Mesothelial cell of epicardium (in vitro differentiated cells): ENCODE data around the gene CEP72. TPM values are rescaled to one million over a fixed set of nuclear protein-coding genes. Genes with fewer than 3 reads are reported as not detected.

Experiments used
- DNase-seq, 2 experiments: peaks; one replicate each; pipeline ENCODE4 v3.0.0; 2021; ENCODE audit warnings: low spot score in 2 of 2; ENCODE audit not compliant: unreplicated experiment in 2 of 2
- H3K27ac Mint-ChIP-seq: 2 replicates; pipeline ENCODE4 v1.8.0; 2021; ENCODE audit warnings: mixed read lengths
- H3K27me3 Mint-ChIP-seq: 2 replicates; pipeline ENCODE4 v1.8.0; 2021; ENCODE audit warnings: low read depth, mixed read lengths
- H3K36me3 Mint-ChIP-seq: 2 replicates; pipeline ENCODE4 v1.8.0; 2021; ENCODE audit warnings: mixed read lengths
- H3K4me1 Mint-ChIP-seq: 2 replicates; pipeline ENCODE4 v1.8.0; 2021; ENCODE audit warnings: mixed read lengths
- H3K4me3 Mint-ChIP-seq: 2 replicates; pipeline ENCODE4 v1.8.0; 2021; ENCODE audit warnings: mild to moderate bottlenecking, moderate library complexity, mixed read lengths
- H3K9me3 Mint-ChIP-seq: 2 replicates; pipeline ENCODE4 v1.8.0; 2021; ENCODE audit warnings: mixed read lengths
- CTCF ChIP-seq: fragments of 200-600 bp; sonication (generic); IDR thresholded peaks from one replicate; pipeline ENCODE4 v1.5.0; 2021; ENCODE audit warnings: antibody characterized with exemption; ENCODE audit not compliant: unreplicated experiment
- total RNA-seq: library from RNA; stranded (reverse); gene quantifications from 3 replicates; pipeline ENCODE4 v1.2.1, GENCODE V29; 2021

The CEP72 gene
- total RNA-seq, 1 donor from 2014 or later: 20.3 TPM

- H3K27me3 Mint-ChIP-seq: peaks cover 35% of the 10 kb centered on the region
- H3K4me1 Mint-ChIP-seq: no peaks in the 10 kb centered on the region
- TF ChIP-seq CTCF: no peak
- no peak overlapping the region for H3K27ac Mint-ChIP-seq
- peaks cover 7% of the 10 kb centered on the region for H3K9me3 Mint-ChIP-seq
- no peaks in the 10 kb centered on the region for H3K36me3 Mint-ChIP-seq
- no peak for DNase-seq
- no peak overlapping the region for H3K4me3 Mint-ChIP-seq
Observed at GRCh38 chr5:568061-568781, 43.9 kb upstream of the CEP72 start.

GRCh38 chr5:568809-569208 lies 43.3 kb upstream of the CEP72 start:
- peaks cover 35% of the 10 kb centered on the region for H3K27me3 Mint-ChIP-seq

GRCh38 chr5:569358-569867 lies 42.7 kb upstream of the CEP72 start:
- Mint-ChIP-seq H3K4me1 (no peaks in the 10 kb centered on the region), H3K27me3 (peaks cover 36% of the 10 kb centered on the region), H3K27ac (no peak overlapping the region), H3K4me3 (no peak overlapping the region), H3K9me3 (peaks cover 7% of the 10 kb centered on the region), H3K36me3 (no peaks in the 10 kb centered on the region)
- TF ChIP-seq CTCF: no peak
- no peak for DNase-seq

More at GRCh38 chr5:568809-569208, 43.3 kb upstream of the CEP72 start:
- TF ChIP-seq CTCF: no peak
- Mint-ChIP-seq H3K4me3 (no peak overlapping the region), H3K27ac (no peak overlapping the region), H3K4me1 (no peaks in the 10 kb centered on the region), H3K9me3 (peaks cover 7% of the 10 kb centered on the region), H3K36me3 (no peaks in the 10 kb centered on the region)
- DNase-seq: no peak

GRCh38 chr5:569868-570361 lies 42.2 kb upstream of the CEP72 start:
- Mint-ChIP-seq H3K27ac (no peak overlapping the region), H3K9me3 (peaks cover 7% of the 10 kb centered on the region), H3K4me3 (no peak overlapping the region), H3K36me3 (no peaks in the 10 kb centered on the region), H3K4me1 (no peaks in the 10 kb centered on the region), H3K27me3 (peaks cover 38% of the 10 kb centered on the region)
- no peak for TF ChIP-seq CTCF
- DNase-seq: no peak

- Mint-ChIP-seq H3K27me3 (peaks cover 43% of the 10 kb centered on the region), H3K4me3 (no peak overlapping the region), H3K36me3 (no peaks in the 10 kb centered on the region), H3K9me3 (peaks cover 11% of the 10 kb centered on the region), H3K4me1 (no peaks in the 10 kb centered on the region), H3K27ac (no peak overlapping the region)
- no peak for DNase-seq
- TF ChIP-seq CTCF: no peak
Observed at GRCh38 chr5:570446-570845, 41.7 kb upstream of the CEP72 start.
